Activated CD8-positive, alpha-beta T cell treated with anti-CD3 and anti-CD28 coated beads for 36 hours (primary cell): Measurements from ENCODE around the gene C8G. TPM values are rescaled to one million over a fixed set of nuclear protein-coding genes. Genes with fewer than 3 reads are reported as not detected.

Experiments
- ATAC-seq: fragments of 200-7000 bp; cut with Tn5 transposase; one replicate; pipeline ENCODE4 v1.10.0; 2021; ENCODE audit warnings: mild to moderate bottlenecking, moderate library complexity
- CTCF ChIA-PET: fragments of 350-600 bp; sonication (Branson Sonifier 250); formaldehyde crosslinking; loops from one replicate; lab custom pipeline; 2021; ENCODE audit warnings: antibody characterized with exemption; lab: Charles Lee
- POLR2A ChIA-PET: fragments of 350-600 bp; sonication (Branson Sonifier 250); formaldehyde crosslinking; loops from one replicate; lab custom pipeline; 2021; ENCODE audit warnings: antibody characterized with exemption; lab: Charles Lee
- DNase-seq: peaks from one replicate; pipeline ENCODE4 v3.0.0-alpha.2; 2020
- H3K27ac Mint-ChIP-seq: one replicate; pipeline ENCODE4 v1.8.0; 2021; ENCODE audit warnings: mild to moderate bottlenecking, mixed read lengths
- H3K27me3 Mint-ChIP-seq: one replicate; pipeline ENCODE4 v1.8.0; 2021; ENCODE audit warnings: mixed read lengths
- H3K36me3 Mint-ChIP-seq: one replicate; pipeline ENCODE4 v1.8.0; 2021; ENCODE audit warnings: low read depth, mixed read lengths
- H3K4me1 Mint-ChIP-seq: one replicate; pipeline ENCODE4 v1.8.0; 2021; ENCODE audit warnings: low read depth, mixed read lengths
- H3K4me3 Mint-ChIP-seq: one replicate; pipeline ENCODE4 v1.8.0; 2021; ENCODE audit warnings: mild to moderate bottlenecking, moderate library complexity, mixed read lengths
- H3K9me3 Mint-ChIP-seq: one replicate; pipeline ENCODE4 v1.8.0; 2021; ENCODE audit warnings: mixed read lengths
- intact Hi-C: fragments of 100-400 bp; cut with micrococcal nuclease; formaldehyde crosslinking; loops from one replicate; pipeline ENCODE4 v1.10.0; 2022
- total RNA-seq, 2 experiments: library from RNA; stranded (reverse); gene quantifications; one replicate each; pipeline ENCODE4 v1.2.3, GENCODE V29; 2021
- TF ChIP-seq, protein P1 (sequence below): fragments of 200-600 bp; IDR thresholded peaks from one replicate; pipeline ENCODE4 v1.8.0; 2022; ENCODE audit warnings: antibody characterized with exemption, mild to moderate bottlenecking

C8G gene
- total RNA-seq, 2 experiments from 2014 or later = 0.83 TPM; not detected in 1

DNA sequence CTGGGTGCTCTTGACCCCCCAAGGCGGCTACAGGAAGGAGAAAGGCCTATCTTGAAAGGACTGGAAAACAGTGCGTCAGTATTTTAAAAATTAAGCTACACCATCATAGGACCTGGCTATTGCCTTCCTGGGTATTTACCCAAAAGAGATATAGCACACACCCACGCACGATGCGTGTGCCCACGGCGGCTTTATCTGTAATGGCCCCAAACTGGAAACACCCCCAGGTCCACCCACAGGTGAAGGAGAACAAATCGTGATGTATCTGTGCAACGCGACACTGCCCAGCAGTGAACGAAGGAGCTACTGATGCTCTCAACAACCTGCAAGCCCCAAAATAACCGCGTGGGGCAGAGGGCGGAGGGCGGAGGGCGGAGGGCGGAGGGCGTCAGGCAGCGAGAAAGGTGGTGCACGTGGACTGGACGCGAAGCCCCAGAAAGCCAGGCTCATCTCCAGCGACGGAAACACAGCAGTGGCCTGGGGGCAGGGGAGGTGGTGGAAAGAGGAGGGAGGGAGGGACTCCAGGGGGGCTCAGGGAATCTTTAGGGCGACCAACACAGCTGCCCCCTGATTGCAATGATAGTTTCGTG is 19.9 kb downstream of the C8G start:
- CTCF ChIA-PET = interaction anchor here (0.9 to 2.2 kb wide), 2 partner anchors 11 to 62 kb away, joined by 3 to 7 read pairs; no protein-coding TSS in a partner anchor
- intact Hi-C loops = no loop called here
- Mint-ChIP-seq H3K36me3 (no peaks in the 10 kb centered on the region), H3K4me1 (peaks cover 33% of the 10 kb centered on the region), H3K27me3 (no peaks in the 10 kb centered on the region), H3K27ac (no peak overlapping the region), H3K9me3 (no peaks in the 10 kb centered on the region), H3K4me3 (no peak overlapping the region)
- DNase-seq = no peak
- POLR2A ChIA-PET = interaction anchor here (0.6 to 2.3 kb wide), 3 partner anchors 10 to 1564 kb away, joined by 3 to 10 read pairs (median 3); partner anchors contain the start of gene PAXX
- ATAC-seq = no peak
- TF ChIP-seq, protein P1, sequence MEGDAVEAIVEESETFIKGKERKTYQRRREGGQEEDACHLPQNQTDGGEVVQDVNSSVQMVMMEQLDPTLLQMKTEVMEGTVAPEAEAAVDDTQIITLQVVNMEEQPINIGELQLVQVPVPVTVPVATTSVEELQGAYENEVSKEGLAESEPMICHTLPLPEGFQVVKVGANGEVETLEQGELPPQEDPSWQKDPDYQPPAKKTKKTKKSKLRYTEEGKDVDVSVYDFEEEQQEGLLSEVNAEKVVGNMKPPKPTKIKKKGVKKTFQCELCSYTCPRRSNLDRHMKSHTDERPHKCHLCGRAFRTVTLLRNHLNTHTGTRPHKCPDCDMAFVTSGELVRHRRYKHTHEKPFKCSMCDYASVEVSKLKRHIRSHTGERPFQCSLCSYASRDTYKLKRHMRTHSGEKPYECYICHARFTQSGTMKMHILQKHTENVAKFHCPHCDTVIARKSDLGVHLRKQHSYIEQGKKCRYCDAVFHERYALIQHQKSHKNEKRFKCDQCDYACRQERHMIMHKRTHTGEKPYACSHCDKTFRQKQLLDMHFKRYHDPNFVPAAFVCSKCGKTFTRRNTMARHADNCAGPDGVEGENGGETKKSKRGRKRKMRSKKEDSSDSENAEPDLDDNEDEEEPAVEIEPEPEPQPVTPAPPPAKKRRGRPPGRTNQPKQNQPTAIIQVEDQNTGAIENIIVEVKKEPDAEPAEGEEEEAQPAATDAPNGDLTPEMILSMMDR = no peak

DNA sequence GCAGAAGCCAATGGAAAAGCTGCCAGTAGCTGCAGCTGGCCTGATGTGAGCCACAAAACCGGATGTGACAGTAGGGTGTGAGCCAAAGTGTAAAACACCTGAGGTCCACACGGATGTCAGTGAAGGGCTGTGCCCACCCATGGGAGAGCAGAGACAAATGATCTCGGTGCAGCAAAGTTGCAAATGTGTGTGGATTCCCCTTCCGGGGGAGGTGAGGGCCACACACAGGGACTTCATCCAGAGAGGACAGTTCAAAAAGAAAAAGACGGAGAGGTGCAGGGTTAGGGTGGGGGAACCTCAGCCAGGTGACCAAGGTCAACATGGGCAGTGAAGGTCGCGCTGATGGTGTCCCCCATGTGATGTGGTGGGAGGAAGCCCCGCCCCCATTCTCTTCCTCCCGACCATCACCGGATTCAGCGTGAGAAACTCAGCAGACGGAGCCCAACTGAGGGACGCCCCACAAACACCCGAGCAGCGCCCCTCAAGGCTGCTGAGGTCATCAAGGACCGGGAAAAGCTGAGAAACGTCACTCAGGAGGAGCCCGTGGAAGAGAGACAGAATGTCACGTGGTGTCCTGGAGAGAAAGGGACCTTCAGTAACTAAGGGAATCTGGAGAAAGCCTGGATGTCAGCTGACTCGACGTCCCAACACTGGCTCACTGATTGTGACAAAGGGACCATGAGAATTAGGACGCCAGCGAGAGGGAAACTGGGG is 20.9 kb downstream of the C8G start:
- ChIA-PET CTCF (interaction anchor here (0.9 to 2.2 kb wide), 3 partner anchors 10 to 69 kb away, joined by 3 to 7 read pairs (median 3); no protein-coding TSS in a partner anchor), POLR2A (interaction anchor here (2.3 kb wide), 1 partner anchor 9 kb away, joined by 10 read pairs; no protein-coding TSS in a partner anchor)
- peak overlapping the region; percentile 53 for H3K27ac Mint-ChIP-seq
- peak overlapping the region; percentile 39 for H3K4me3 Mint-ChIP-seq
- H3K4me1 Mint-ChIP-seq = peaks cover 23% of the 10 kb centered on the region
- TF ChIP-seq, protein P1 = no peak
- no peaks in the 10 kb centered on the region for H3K27me3 Mint-ChIP-seq
- no peaks in the 10 kb centered on the region for H3K9me3 Mint-ChIP-seq
- DNase-seq = peak; percentile 73
- intact Hi-C loops = no loop called here
- peak; percentile 81 for ATAC-seq
- H3K36me3 Mint-ChIP-seq = no peaks in the 10 kb centered on the region

DNA sequence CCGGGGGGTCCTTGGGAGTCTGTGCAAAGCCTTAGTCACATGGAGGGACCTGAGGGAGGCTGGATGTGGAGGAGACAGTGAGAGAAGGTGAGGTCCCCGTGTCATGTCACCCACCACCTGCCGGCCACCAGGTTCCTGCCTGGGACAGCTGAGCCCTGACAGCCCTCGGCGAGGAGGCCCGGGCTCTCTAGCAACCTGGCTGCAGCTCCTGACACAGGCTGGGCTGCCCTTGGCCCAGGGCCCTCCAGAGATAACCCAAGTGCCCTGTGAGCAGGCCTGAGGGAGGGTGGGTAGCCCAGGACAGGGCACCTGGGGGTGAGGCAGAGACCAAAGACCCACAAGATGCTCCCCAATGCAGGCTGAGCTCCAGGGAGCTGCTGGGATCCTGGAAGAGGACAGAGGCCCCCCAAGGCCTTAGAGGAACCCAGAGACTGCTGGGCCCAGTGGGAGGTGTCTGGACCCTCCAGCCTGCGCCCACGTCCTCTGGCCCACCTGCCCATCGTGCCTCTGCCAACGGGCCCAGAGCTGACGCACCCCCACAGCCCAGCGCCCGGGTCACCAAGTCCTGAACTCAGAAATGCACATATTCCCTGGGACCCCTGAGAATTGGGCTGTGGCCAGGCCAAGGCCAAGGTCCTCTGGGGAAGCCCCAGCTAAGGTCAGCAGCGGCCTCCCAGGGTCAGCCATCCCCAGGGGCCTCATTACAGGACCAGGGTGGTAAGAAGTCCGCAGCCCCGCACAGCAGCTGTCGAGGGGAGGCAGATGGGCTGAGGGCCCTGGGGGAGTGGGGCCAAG is 23.5 kb downstream of the C8G start:
- Mint-ChIP-seq H3K9me3 (no peaks in the 10 kb centered on the region), H3K4me1 (peaks cover 17% of the 10 kb centered on the region), H3K27ac (no peak overlapping the region), H3K4me3 (no peak overlapping the region), H3K27me3 (no peaks in the 10 kb centered on the region), H3K36me3 (no peaks in the 10 kb centered on the region)
- no peak for ATAC-seq
- no peak for DNase-seq
- ChIA-PET POLR2A (interaction anchor here (0.5 kb wide), 1 partner anchor 190 kb away, joined by 3 read pairs; no protein-coding TSS in a partner anchor), CTCF (interaction anchor here (0.7 kb wide), 1 partner anchor 60 kb away, joined by 4 read pairs; the partner anchor contains the start of gene ABCA2)
- TF ChIP-seq, protein P1 = no peak
- intact Hi-C loops = no loop called here

DNA sequence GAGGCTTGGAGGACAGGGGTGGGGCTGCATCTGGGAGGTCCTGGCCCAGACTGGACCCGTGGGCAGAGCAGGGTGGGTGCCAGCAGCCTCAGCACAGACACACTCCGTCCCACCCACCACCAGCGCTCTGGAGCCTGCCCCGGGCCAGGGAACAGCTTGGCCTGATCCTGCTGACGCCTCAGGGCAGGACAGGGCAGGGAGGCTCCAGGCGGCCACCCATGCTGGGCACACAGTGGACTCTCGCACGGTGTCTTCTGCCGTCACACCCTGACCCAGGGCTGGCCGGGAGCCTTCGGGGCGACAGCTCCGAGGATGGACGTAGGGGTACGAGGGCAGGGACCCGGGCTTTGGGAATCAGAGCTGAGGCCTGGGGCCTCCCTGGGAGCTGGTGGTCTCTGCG is 24.1 kb downstream of the C8G start:
- Mint-ChIP-seq H3K4me3 (no peak overlapping the region), H3K27me3 (no peaks in the 10 kb centered on the region), H3K27ac (no peak overlapping the region), H3K4me1 (peaks cover 17% of the 10 kb centered on the region), H3K9me3 (no peaks in the 10 kb centered on the region), H3K36me3 (no peaks in the 10 kb centered on the region)
- intact Hi-C loops = no loop called here
- CTCF ChIA-PET = interaction anchor here (0.7 kb wide), 1 partner anchor 60 kb away, joined by 4 read pairs; the partner anchor contains the start of gene ABCA2
- ATAC-seq (no peak), DNase-seq (no peak)
- TF ChIP-seq, protein P1 = no peak
- POLR2A ChIA-PET = interaction anchor here (0.5 to 0.8 kb wide), 3 partner anchors 10 to 320 kb away, joined by 3 to 4 read pairs (median 3); no protein-coding TSS in a partner anchor
